ENCODE measurements around the gene HJV.
A peak's percentile ranks its signal among the peaks of the same experiment; 100 is the strongest.

The HJV gene

GRCh38 chr1:145992958-145993617 is 28.4 kb downstream of the HJV start:
- DNase-seq (ENCODE audit: low spot score): no peak

GRCh38 chr1:145992502-145992936 is 29.0 kb downstream of the HJV start:
- no peak for DNase-seq (ENCODE audit: low spot score)

GRCh38 chr1:145991735-145992412 is 29.7 kb downstream of the HJV start:
- no peak for DNase-seq (ENCODE audit: low spot score)

GRCh38 chr1:145990249-145990855 is 31.2 kb downstream of the HJV start:
- no peak for DNase-seq (ENCODE audit: low spot score)

- DNase-seq (ENCODE audit: low spot score): no peak
These were observed 32.8 kb downstream of the HJV start for GRCh38 chr1:145988773-145989172.

- no peak for DNase-seq (ENCODE audit: low spot score)
These were observed 33.6 kb downstream of the HJV start for GRCh38 chr1:145987926-145988325.

GRCh38 chr1:145986551-145986950 is 35.0 kb downstream of the HJV start:
- DNase-seq (ENCODE audit: low spot score): no peak

- DNase-seq (ENCODE audit: low spot score): no peak
These were observed 35.8 kb downstream of the HJV start for GRCh38 chr1:145985502-145986439.

- DNase-seq (ENCODE audit: low spot score): no peak
These were observed 36.4 kb downstream of the HJV start for GRCh38 chr1:145985129-145985501.

- DNase-seq (ENCODE audit: low spot score): no peak
These were observed 37.3 kb downstream of the HJV start for GRCh38 chr1:145983960-145984830.

GRCh38 chr1:145983206-145983675 is 38.3 kb downstream of the HJV start:
- DNase-seq (ENCODE audit: low spot score): no peak

GRCh38 chr1:145982010-145982723 is 39.4 kb downstream of the HJV start:
- no peak for DNase-seq (ENCODE audit: low spot score)

- DNase-seq (ENCODE audit: low spot score): no peak
These were observed 41.0 kb downstream of the HJV start for GRCh38 chr1:145980457-145980994.

- DNase-seq (ENCODE audit: low spot score): no peak
These were observed 41.6 kb downstream of the HJV start for GRCh38 chr1:145979746-145980456.

- no peak for DNase-seq (ENCODE audit: low spot score)
These were observed 42.4 kb downstream of the HJV start for GRCh38 chr1:145978854-145979745.

- DNase-seq (ENCODE audit: low spot score): no peak
These were observed 43.1 kb downstream of the HJV start for GRCh38 chr1:145978471-145978853.

- peak; percentile 82 for DNase-seq (ENCODE audit: low spot score)
These were observed 43.8 kb downstream of the HJV start for GRCh38 chr1:145977486-145978470.

Data from D341Med (cell line).